Lung (tissue), 12 donors: ENCODE measurements around the gene CPLX1. TPM values are rescaled to one million over a fixed set of nuclear protein-coding genes. Genes with fewer than 3 reads are reported as not detected.
"Not testable (repeated sequence)": the region's sequence is repeated elsewhere in the genome, so short reads cannot be mapped to it uniquely, and the experiment has no call there.

Experiments used
- ATAC-seq: fragments of 200-7000 bp; cut with Tn5 transposase; one replicate; pipeline ENCODE4 v1.9.1; 2020; ENCODE audit warnings: moderate number of reproducible peaks; ENCODE audit not compliant: insufficient read depth, low FRiP score
- DNase-seq, 3 donors: peaks; one replicate each; pipeline ENCODE4 v3.0.0-alpha.2; 2013 to 2017
- H3K27ac ChIP-seq, 2 donors: one replicate each; pipeline ENCODE4 v1.5.1; 2013; ENCODE audit warnings: mild to moderate bottlenecking in 2 of 2, moderate library complexity in 2 of 2, control low read depth in 1 of 2, inconsistent platforms in 1 of 2, low read depth in 1 of 2, low read length in 1 of 2
- H3K27me3 ChIP-seq, 3 donors: one replicate each; pipeline ENCODE4 v1.5.1; 2013; ENCODE audit warnings: low read length in 2 of 3; ENCODE audit not compliant: control insufficient read depth in 3 of 3, insufficient read depth in 3 of 3
- H3K36me3 ChIP-seq, 4 donors: one replicate each; pipeline ENCODE4 v1.5.1; 2013; ENCODE audit warnings: low read length in 4 of 4, mild to moderate bottlenecking in 1 of 4, moderate library complexity in 1 of 4; ENCODE audit not compliant: control insufficient read depth in 4 of 4, insufficient read depth in 4 of 4
- H3K4me1 ChIP-seq, 5 donors: one replicate each; pipeline ENCODE4 v1.5.1; 2013; ENCODE audit warnings: low read length in 5 of 5, mild to moderate bottlenecking in 2 of 5, moderate library complexity in 1 of 5; ENCODE audit not compliant: control insufficient read depth in 5 of 5, insufficient read depth in 5 of 5
- H3K4me3 ChIP-seq: one replicate; pipeline ENCODE4 v1.5.1; 2013; ENCODE audit warnings: mild to moderate bottlenecking, control low read depth, moderate library complexity
- H3K9ac ChIP-seq, 2 donors: one replicate each; pipeline ENCODE4 v1.5.1; 2013; ENCODE audit warnings: low read length in 2 of 2, control low read depth in 1 of 2; ENCODE audit not compliant: insufficient read depth in 1 of 2
- H3K9me3 ChIP-seq, 4 donors: one replicate each; pipeline ENCODE4 v1.5.1; 2013; ENCODE audit warnings: low read length in 3 of 4, mild to moderate bottlenecking in 1 of 4, moderate library complexity in 1 of 4; ENCODE audit not compliant: control insufficient read depth in 4 of 4, insufficient read depth in 3 of 4
- CTCF ChIP-seq: IDR thresholded peaks from 2 replicates; pipeline ENCODE4 v1.5.1; 2012; ENCODE audit warnings: mild to moderate bottlenecking; ENCODE audit errors: control extremely low read depth, extremely low read depth
- WGBS, 2 donors: extraction: QIAGEN DNeasy Blood & Tissue Kit; methylation state at CpG; one replicate each; pipeline ENCODE4 v1.1.7; 2013; 5-methylcytosine and 5-hydroxymethylcytosine counted together
- polyA plus RNA-seq, 2 donors: library from polyadenylated mRNA; stranded (reverse); fragments of 200-250 nt; gene quantifications; one replicate each; pipeline ENCODE4 v1.2.1, GENCODE V29; 2013
- total RNA-seq, 2 donors: library from RNA; depleted of rRNA in 1 of 2; stranded (reverse); fragments of >200 nt in 1 of 2; gene quantifications; one replicate each; pipeline ENCODE4 v1.2.1, GENCODE V29; 2014 to 2021
- donor health status: control.
- donor health status: control.
- donor health status: Bipolar disorder and iron deficiency.
- donor health status: healthy.
- donor health status: DM: yes; HTN: yes; CAD: no.

The CPLX1 gene
- total and polyA plus RNA-seq, 4 donors: 1.1 to 3.9 (median 2.1) TPM

GRCh38 chr4:813900-814299 lies 12.0 kb downstream of the CPLX1 start:
- Histone ChIP-seq H3K9ac (no peak overlapping the region), H3K4me1 (peaks cover 0 to 6% (median 0%) of the 10 kb centered on the region in 5 donors), H3K27ac (no peak overlapping the region), H3K9me3 (no peaks in the 10 kb centered on the region), H3K36me3 (no peaks in the 10 kb centered on the region), H3K27me3 (peaks cover 0 to 20% (median 8%) of the 10 kb centered on the region in 3 donors), H3K4me3 (no peak overlapping the region)
- DNase-seq: no peak
- TF ChIP-seq CTCF: no peak
- 49 to 51% methylated on average over 10 of the region's 10 CpGs for WGBS, 2 donors
- no peak for ATAC-seq

GRCh38 chr4:808860-809570 lies 16.9 kb downstream of the CPLX1 start:
- Histone ChIP-seq H3K36me3 (no peaks in the 10 kb centered on the region), H3K27me3 (peaks cover 0 to 16% (median 2%) of the 10 kb centered on the region in 3 donors), H3K4me3 (no peak overlapping the region), H3K4me1 (peaks cover 0 to 16% (median 5%) of the 10 kb centered on the region in 5 donors), H3K27ac (no peak overlapping the region), H3K9me3 (peaks cover 0 to 4% (median 2%) of the 10 kb centered on the region in 4 donors), H3K9ac (no peak overlapping the region)
- TF ChIP-seq CTCF: no peak
- peak; percentile 46 to 78 (median 70) for DNase-seq
- no peak for ATAC-seq
- WGBS, 2 donors: 76 to 84% methylated on average over 30 of the region's 30 CpGs

- Histone ChIP-seq H3K27ac (no peak overlapping the region), H3K9me3 (peaks cover 0 to 4% (median 2%) of the 10 kb centered on the region in 4 donors), H3K27me3 (peaks cover 0 to 11% (median 0%) of the 10 kb centered on the region in 3 donors), H3K4me1 (peaks cover 0 to 16% (median 5%) of the 10 kb centered on the region in 5 donors), H3K4me3 (no peak overlapping the region), H3K9ac (no peak overlapping the region), H3K36me3 (no peaks in the 10 kb centered on the region)
- DNase-seq (no peak), ATAC-seq (no peak)
- 82 to 88% methylated on average over 5 of the region's 5 CpGs for WGBS, 2 donors
- no peak for TF ChIP-seq CTCF
Observed at GRCh38 chr4:807792-808191, 18.1 kb downstream of the CPLX1 start.

GRCh38 chr4:806979-807378 lies 18.9 kb downstream of the CPLX1 start:
- not testable (repeated sequence) for H3K36me3 ChIP-seq, H3K27me3 ChIP-seq, H3K27ac ChIP-seq, H3K9ac ChIP-seq, ATAC-seq, H3K9me3 ChIP-seq, H3K4me3 ChIP-seq, DNase-seq
- 91 to 92% methylated on average over 4 of the region's 4 CpGs for WGBS, 2 donors
- H3K4me1 ChIP-seq: peaks cover 0 to 16% (median 5%) of the 10 kb centered on the region in 5 donors
